T follicular helper cell (primary cell): Measurements from ENCODE around the gene EPSTI1.

ENCODE experiments used
- DNase-seq: peaks from one replicate; pipeline ENCODE4 v3.0.0-alpha.2; 2020; ENCODE audit warnings: low read depth

The EPSTI1 gene

DNA sequence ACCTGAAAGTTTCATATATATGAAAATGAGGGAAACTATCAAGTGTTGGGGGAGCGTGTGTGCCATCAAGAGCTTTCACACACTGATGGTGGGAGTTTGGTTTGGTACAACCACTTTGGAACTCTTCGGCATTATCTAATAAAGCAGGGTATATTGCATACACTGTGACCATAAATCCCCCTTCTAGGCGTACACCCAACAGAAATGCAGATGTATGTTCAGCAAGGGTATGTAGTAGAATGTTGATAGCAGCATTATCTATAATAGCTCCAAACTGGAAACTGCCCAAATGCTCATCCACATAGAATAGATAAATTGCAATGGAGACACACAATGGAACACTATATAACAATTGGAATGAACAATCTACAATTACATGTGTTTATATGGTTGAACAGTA is 139.9 kb downstream of the EPSTI1 start:
- DNase-seq, result no peak

DNA sequence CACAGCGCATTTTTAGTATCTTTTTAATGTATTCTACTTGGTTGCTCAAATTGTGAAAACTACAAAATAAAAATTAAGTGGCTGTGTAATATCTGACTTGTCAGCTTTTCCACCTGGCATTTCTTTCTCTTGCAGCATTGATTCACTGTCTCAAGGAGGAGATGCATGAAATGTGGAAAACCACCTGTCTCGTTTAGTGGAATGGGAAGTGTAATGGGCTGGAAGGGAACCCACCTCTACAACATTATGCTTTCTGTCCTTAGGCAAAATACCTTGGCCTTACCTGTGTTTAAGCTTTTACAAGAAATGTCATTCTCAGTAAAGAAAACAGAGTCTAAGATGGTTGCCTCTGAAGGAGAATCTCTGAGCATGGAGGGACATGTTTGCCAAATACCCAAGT is 142.8 kb downstream of the EPSTI1 start:
- DNase-seq, result no peak

DNA sequence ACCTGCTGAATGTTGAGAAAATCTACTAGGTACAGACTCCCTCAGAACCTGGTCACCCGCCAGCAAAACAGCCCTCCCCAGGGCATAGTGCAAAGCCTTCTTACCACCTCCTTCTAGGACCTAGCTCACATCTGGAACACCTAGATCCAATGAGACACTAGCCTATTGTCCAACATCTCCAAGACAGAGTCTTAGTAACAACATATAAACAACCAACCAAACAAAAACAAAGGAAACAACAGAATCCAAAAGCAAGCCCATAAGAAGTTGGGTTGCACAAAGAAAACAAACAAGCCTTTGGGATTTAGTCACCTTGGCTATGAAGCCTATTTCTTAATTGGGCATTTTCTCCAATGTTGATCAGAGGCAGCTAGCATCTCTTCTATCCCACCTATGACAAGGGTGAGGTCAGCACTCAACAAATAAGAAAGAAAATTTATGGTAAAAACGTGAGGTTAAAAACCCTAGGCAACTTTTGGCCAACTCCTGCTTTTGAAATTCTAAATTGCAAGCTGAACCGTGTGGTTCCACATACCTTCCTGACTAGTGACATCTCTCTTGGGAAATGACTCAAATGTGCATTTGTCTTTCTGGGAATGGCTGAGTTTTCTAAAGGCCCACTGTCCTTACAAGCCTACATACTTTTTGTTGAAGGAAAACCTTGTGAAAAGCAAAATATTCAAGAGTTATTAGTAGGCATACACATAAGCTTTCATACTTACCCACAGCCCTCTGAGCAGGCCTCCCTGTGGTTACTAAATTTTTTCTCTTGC is 144.0 kb downstream of the EPSTI1 start:
- no peak for DNase-seq

DNA sequence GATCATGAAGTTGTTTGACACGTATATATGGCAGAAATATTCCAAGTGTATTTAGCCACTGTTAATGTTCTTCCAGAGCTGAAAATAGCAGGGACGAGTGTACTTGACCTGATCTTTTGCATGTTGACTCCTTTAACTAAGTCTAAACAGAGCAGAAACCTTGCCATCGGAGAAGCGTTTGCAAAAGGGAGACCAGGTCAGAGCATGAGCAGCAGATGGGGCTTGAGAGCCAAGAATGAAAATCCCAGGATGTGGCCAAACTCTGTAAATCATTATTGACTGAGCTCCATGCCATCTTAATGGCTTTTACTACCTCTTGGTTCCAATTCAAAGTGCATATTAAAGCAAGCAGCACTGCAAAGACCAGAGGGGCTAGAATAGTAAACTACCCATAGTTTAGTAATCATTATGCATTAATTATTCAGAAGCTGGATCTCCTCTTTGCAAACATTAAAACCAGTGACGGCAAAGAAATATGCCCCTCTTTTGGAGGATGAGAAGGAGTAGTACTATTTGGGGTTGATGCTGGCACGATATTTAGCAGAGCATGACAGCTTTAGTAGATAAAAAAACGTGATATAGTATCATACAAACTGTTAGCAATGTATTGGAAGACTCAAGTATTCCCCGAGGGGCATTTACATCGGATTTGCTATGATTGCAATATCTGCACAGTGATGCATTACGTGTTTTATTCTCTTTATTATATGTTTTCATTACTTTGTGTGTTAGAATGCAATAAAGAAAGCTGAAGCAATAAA is 154.9 kb downstream of the EPSTI1 start:
- no peak for DNase-seq
